Posterior vena cava (tissue), 2 donors: ENCODE data around the gene SCAMP2. TPM values are rescaled to one million over a fixed set of nuclear protein-coding genes. Genes with fewer than 3 reads are reported as not detected.
A peak's percentile ranks its signal among the peaks of the same experiment; 100 is the strongest.

ENCODE experiments used
- DNase-seq: peaks from one replicate; pipeline ENCODE4 v3.0.0-alpha.2; 2020; ENCODE audit warnings: low spot score
- intact Hi-C, 2 donors: fragments of 100-400 bp; cut with DNase I; formaldehyde crosslinking; loops; one replicate each; pipeline versions ENCODE4 v1.14.1 to v1.14.2; 2022 to 2023
- total RNA-seq, 2 donors: library from RNA; stranded (reverse); fragmentation: NEBNext Ultra II Directional; extraction: Animal tissue kit (Norgen Biotek cat#: 25700); gene quantifications; one replicate each; pipeline ENCODE4 v1.2.1, GENCODE V29; 2021
- donor health status: DM: yes; HTN: yes; CAD: no.
- donor health status: DM: yes; HTN: yes; CAD: no.

Gene SCAMP2
- total RNA-seq, 2 donors from 2014 or later, result 65.1 to 65.6 TPM

GRCh38 chr15:74808078-74808839 is 64.9 kb downstream of the SCAMP2 start:
- intact Hi-C loops, result no loop called here
- DNase-seq, result no peak

GRCh38 chr15:74807282-74807681 is 65.9 kb downstream of the SCAMP2 start:
- intact Hi-C loops, result loop anchor here in 1 of 2 donors (2.0 kb wide), 1 partner anchor 52 kb away; no protein-coding TSS in a partner anchor
- DNase-seq, result no peak

GRCh38 chr15:74804935-74805334 is 68.2 kb downstream of the SCAMP2 start:
- intact Hi-C loops, result no loop called here
- DNase-seq, result no peak

GRCh38 chr15:74802862-74803447 is 70.2 kb downstream of the SCAMP2 start:
- DNase-seq, result no peak
- intact Hi-C loops, result no loop called here

- intact Hi-C loops, result no loop called here
- no peak for DNase-seq
Observed at GRCh38 chr15:74802290-74802689, 70.9 kb downstream of the SCAMP2 start.

- intact Hi-C loops, result loop anchor here in 1 of 2 donors (2.0 kb wide), 1 partner anchor 31 kb away; no protein-coding TSS in a partner anchor
- no peak for DNase-seq
Observed at GRCh38 chr15:74801311-74801997, 71.7 kb downstream of the SCAMP2 start.

- DNase-seq, result no peak
- intact Hi-C loops, result loop anchor here in 1 of 2 donors (2.0 kb wide), 1 partner anchor 30 kb away; no protein-coding TSS in a partner anchor
Observed at GRCh38 chr15:74800559-74801094, 72.5 kb downstream of the SCAMP2 start.

- DNase-seq, result peak; percentile 95
- intact Hi-C loops, result loop anchor here in 1 of 2 donors (2.0 kb wide), 1 partner anchor 29 kb away; no protein-coding TSS in a partner anchor
Observed at GRCh38 chr15:74799856-74800558, 73.2 kb downstream of the SCAMP2 start.

GRCh38 chr15:74799255-74799855 is 73.8 kb downstream of the SCAMP2 start:
- no peak for DNase-seq
- intact Hi-C loops, result no loop called here

- no peak for DNase-seq
- intact Hi-C loops, result no loop called here
Observed at GRCh38 chr15:74798388-74799254, 74.5 kb downstream of the SCAMP2 start.

GRCh38 chr15:74795966-74796625 is 77.1 kb downstream of the SCAMP2 start:
- intact Hi-C loops, result no loop called here
- no peak for DNase-seq

- no peak for DNase-seq
- intact Hi-C loops, result no loop called here
Observed at GRCh38 chr15:74794970-74795349, 78.2 kb downstream of the SCAMP2 start.

GRCh38 chr15:74794248-74794969 is 78.8 kb downstream of the SCAMP2 start:
- DNase-seq, result no peak
- intact Hi-C loops, result no loop called here
